Measurements from ENCODE around the gene DNM2. TPM values are rescaled to one million over a fixed set of nuclear protein-coding genes. Genes with fewer than 3 reads are reported as not detected.
"Not testable (repeated sequence)": the region's sequence is repeated elsewhere in the genome, so short reads cannot be mapped to it uniquely, and the experiment has no call there.

DNM2 gene
- total RNA-seq, 1 donor, result 174 TPM

DNA sequence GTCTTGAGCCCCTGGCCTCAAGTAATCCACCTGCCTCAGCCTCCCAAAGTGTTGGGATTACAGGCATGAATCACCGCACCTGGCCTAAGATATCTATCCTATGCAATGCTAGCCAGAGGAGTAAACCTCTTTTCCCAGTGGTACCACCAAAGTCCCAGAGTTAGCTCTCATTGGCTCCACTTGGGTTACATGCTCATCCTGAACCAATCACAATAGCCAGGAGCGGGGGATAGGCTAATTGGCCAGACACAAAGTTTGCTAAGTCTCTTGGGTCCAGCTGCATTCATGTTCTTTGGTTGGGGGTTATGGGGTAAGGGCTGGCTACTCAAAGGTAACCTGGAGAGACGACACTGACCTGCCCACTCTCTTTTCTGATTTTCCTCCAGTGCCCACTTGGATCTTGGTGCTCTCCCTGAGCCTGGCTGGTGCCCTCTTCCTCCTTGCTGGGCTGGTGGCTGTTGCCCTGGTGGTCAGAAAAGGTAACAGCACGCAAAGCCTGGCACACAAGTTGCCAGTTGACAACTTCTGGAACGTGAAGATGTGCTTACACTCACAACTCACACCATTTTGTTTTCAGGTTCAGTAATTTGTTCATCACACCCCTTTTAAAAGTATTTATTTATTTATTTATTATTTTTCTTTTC lies 138.1 kb downstream of the DNM2 start:
- peak in 2 of 3 donors; percentile 36 to 46 for DNase-seq (ENCODE audit: low read depth in 2 of 3, low spot score in 2 of 3)

DNA sequence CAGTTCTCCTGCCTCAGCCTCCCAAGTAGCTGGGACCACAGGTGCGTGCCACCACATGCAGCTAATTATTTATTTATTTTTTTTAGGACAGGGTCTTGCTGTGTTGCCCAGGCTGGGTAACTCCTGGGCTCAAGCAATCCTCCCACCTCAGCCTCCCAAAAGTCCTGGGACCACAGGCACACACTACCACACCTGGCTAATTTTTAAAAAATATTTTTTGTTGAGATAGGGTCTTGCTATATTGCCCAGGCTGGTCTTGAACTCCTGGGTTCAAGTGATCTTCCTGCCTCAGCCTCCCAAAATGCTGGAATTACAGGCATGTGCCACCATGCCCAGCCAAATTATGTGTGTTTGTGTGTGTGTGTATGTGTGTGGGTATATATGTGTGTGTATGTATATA lies 139.0 kb downstream of the DNM2 start:
- not testable (repeated sequence) for DNase-seq (ENCODE audit: low read depth in 2 of 3, low spot score in 2 of 3)

DNA sequence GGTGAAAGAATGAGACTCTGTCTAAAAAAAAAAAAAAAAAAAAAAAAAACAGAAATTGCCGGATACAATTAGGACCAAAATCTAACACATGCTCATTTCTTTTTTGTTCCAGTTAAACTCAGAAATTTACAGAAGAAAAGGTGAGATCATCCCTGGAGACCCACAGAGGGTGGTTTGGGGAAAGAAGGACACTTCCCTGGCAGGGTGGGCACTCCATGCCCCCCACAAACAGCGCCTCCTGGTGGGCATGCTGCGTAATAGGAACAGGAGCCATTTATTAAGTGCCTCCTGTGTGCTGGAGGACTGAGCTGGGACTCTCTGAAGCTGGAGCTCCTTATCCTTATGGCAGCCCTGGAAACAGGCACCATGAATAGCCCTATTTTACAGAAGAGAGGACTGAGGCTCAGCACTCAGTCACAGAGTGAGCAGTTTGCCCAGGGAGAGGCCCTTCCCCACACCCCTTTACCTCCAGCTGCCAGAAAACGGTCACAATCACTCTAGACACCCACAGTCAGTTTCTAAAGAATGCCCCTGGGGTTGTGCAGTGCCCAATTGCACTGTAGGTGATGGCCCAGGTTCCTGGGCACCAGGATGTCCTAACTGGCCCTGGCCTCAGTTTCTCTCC lies 140.4 kb downstream of the DNM2 start:
- DNase-seq (ENCODE audit: low read depth in 2 of 3, low spot score in 2 of 3), result peak in 2 of 3 donors; percentile 32 to 55

DNA sequence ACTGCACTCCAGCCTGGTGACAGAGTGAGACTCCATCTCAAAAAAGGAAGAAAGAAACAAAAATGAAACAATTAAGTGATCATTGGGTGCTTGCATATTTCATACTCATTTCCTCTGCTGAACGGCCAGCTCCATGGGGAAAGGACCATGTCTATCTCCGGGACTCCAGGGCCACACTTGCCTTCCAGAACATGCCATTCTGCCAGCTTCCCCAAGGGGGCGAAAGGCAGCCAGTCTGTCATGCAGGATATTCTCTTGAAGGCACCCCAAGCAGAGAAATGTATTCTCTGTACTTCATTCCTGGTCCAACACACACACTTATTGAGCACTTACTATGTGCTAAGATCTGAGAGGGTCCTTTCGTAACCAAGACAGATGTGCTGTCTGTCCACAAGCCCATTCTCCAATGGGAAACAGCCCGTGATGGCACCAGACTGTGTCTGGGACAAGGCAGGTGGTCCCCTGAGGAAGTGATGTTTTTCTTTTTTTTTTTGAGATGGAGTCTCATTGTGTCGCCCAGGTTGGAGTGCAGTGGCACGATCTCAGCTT lies 143.3 kb downstream of the DNM2 start:
- peak in 1 of 3 donors; percentile 40 for DNase-seq (ENCODE audit: low read depth in 2 of 3, low spot score in 2 of 3)

DNA sequence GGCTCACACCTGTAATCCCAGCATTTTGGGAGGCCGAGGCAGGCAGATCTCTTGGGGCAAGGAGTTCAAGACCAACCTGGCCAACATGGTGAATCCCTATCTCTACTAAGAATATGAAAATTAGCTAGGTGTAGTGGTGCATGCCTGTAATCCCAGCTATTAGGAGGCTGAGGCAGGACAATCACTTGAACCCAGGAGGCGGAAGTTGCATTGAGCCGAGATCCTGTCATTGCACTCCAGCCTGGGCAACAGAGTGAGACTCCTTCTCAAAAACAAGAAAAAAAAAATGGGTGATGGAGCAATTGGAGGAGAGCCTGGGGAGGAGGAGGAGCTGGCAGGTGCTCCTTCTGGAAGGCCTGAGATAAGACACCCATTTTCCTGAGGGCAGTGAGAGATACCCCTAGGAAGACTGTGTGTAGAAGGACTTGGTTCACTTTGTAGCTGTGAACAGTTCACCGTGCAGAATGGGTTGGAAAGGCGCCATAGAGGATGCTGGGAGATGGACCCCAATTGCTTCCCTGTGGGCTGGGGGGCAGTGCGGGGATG lies 144.8 kb downstream of the DNM2 start:
- DNase-seq (ENCODE audit: low read depth in 2 of 3, low spot score in 2 of 3), result no peak

DNA sequence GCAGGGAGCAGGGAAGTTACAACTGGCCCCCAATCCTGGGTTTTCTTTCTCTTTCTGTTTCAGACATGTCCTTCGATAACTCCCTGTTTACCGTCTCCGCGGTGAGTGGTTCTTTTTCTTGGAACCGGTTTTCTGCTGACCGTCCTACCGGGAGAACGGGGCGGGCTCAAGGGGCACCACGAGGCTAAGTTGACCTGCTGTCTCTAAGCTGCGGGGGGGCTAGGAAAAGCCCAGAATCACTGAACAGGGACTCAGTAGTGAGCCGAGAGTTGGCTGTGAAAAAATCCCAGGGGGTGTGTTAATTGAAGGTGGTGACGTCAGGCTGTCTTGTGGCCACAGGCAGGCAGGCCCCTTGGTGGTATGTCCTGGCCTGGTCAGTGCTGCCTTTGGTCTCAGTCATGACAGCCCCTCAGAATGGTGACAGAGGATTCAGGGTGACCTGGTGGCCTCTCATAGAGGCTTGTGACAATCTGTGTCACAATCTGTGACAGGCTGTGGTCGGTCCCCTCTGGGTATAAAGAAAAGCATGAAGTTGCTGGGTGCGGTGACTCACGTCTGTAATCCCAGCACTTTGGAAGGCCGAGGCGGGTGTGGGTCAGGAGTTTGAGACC lies 145.3 kb downstream of the DNM2 start:
- DNase-seq (ENCODE audit: low read depth in 2 of 3, low spot score in 2 of 3), result no peak

DNA sequence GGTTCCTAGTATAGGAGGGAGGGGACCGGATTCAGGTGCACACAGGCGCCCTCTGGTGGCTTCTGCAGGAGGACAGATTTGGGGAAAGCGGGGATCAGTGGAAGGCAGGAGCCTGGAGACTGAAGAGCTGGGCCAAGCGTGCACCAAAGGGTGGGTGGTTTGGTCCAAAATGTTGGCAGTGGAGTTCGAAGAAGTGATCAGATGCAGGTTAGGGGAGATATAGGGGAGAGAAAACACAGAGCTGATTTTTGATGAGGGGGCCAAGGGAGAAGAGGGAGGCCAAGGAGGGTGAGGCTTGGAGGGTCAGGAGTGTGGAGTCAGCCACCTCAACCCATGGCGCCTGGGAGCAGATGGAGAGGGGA lies 146.6 kb downstream of the DNM2 start:
- peak; percentile 59 to 73 (median 65) for DNase-seq (ENCODE audit: low read depth in 2 of 3, low spot score in 2 of 3)

DNA sequence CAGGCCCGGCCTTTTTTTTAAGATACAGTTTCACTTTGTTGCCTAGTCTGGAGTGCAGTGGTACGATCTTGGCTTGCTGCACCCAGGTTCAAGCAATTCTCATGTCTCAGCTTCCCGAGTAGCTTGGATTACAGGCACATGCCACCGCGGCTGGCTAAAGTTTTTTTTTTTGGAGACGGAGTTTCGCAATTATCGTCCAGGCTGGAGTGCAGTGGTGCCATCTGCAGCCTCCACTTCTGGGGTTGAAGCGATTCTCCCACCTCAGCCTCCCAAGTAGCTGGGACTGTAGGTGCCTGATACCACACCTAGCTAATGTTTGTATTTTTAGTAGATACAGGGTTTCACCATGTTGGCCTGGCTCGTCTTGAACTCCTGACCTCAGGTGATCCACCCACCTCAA lies 148.6 kb downstream of the DNM2 start:
- no peak for DNase-seq (ENCODE audit: low read depth in 2 of 3, low spot score in 2 of 3)

DNA sequence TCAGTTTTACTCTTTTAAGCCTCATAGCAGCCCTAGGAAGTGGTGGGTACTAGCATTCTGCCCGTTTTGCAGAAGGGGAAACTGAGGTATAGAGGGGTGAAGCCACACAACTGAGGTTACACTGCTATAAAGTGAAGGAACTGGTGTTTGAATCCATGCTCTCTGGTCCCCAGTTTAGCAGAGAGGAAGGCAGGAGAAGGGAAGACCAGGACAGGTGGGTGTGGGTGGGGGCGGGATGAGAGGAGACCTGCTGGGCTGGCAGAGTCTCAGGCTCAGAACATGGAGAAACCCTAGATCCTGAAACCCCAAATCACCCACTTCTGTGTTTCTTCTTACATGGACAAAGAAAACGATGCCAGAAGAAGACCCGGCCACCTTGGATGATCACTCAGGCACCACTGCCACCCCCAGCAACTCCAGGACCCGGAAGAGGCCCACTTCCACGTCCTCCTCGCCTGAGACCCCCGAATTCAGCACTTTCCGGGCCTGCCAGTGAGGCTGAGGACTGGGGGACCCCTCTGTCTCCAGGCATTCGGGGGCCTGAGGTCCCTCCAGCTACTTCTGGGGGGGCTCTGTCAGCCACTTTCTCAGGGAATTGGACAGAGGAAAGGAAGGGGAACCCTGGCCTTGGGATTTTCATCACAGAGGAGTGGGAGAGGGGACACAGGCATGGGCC lies 151.1 kb downstream of the DNM2 start:
- no peak for DNase-seq (ENCODE audit: low read depth in 2 of 3, low spot score in 2 of 3)

DNA sequence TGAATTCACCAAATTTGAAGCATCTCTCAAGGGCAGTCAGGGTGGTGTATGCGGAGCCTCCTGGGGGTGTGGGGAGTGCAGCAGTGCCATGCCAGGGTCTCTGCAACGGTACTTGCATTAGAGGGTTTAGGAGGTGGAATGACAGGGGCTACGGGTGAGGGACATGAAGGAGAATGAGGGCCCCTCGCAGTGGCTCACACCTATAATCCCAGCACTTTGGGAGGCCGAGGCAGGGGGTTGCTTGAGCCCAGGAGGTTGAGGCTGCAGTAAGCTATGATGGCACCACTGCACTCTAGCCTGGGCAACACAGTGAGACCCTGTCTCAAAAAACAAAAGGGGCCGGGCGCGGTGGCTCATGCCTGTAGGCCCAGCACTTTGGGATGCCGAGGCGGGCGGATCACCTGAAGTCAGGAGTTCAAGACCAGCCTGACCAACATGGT lies 152.0 kb downstream of the DNM2 start:
- DNase-seq (ENCODE audit: low read depth in 2 of 3, low spot score in 2 of 3), result not testable (repeated sequence)

DNA sequence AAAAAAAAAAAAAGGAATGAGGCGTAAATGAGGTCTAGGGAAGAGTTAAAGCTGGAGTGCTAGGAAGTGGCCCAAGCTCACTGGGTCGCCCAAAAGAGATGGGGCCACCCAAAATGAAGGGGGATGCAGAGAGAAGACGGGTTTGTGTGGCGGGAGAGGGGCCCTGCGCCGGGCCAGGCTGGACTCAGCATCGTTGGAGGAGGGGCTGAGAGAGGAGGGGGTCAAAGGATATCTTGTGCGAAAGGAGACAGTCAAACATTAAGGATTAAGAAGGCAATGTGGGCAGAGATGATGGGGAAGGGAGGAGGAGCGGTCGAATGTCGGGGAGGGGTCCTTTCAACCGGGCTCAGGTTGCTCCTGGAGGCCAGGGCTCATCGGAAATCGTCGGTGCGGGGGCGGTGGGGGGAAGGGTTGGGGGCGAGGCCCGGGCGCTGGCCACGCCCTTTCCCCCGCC lies 152.6 kb downstream of the DNM2 start:
- DNase-seq (ENCODE audit: low read depth in 2 of 3, low spot score in 2 of 3), result no peak

DNA sequence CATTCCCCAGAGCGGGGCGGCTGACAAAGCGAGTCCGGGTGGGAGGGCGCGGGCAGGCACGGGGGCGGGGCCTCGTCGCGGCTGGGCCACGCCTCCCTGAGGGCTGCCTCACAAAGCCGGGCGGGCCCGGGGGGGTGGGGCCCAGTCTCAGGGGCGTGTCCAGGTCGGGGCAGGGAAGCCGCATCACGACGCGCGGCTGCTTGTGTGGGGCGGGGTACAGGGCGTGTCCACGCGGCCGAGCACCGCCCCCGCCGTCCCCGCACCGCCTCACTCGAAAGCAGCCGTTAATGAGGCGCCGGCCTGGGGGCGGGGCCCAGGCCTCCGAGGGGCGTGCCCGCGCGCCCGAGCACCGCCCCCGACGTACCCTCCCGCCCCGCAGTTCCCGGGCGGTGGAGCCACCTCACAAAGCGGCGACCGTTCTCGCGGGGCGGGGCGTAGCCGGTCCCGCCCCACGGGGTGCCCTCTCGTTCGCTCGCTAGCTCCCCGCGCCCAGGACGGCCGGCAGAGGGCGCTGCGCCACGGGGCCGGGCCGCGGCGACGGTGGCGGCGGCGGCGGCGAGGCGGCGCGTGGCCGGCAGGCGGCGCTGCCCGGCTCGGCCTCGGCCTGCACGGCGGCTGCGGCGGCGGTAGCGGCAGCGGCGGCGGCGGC lies 153.2 kb downstream of the DNM2 start, which contains the start of gene CARM1:
Gene CARM1 (plus strand): TSS at position 599 of the 649 bp plus-strand sequence. CDS start 150 bp downstream, outside the sequence.
- peak; percentile 98 for DNase-seq (ENCODE audit: low read depth in 2 of 3, low spot score in 2 of 3)

DNA sequence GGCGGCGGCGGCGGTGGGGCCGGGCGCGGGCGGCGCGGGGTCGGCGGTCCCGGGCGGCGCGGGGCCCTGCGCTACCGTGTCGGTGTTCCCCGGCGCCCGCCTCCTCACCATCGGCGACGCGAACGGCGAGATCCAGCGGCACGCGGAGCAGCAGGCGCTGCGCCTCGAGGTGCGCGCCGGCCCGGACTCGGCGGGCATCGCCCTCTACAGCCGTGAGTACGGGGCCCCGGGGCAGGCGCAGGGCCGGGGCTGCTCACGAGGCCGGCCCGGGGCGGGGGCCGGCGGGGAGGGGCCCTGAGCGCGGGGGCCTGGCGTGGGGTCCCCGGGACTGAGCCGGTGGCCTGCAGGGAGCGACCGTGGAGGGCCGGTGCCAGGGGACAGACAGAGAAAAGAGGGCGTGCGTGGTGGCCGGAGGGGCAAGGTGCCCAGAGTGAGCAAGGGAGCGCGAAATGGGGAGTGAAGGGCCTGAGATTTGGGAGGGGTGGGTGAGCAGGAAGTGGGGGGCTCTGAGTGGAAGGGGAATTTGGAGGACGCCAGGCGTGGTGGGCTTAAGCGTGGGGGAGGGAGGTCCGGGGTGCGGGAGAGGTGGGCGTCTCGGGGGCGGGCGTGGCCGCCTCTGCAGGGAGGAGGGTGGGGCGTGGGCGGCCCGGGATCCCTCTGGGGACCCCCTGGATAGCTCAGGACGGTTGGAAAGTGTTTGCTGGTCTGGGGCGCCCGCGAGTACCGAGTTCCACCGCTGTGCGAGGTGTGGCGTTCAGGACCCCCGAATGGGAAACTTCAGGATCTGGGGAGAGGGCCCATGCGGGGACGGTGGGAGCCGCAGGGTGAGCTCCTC lies 154.0 kb downstream of the DNM2 start:
- DNase-seq (ENCODE audit: low read depth in 2 of 3, low spot score in 2 of 3), result peak in 1 of 3 donors; percentile 32

DNA sequence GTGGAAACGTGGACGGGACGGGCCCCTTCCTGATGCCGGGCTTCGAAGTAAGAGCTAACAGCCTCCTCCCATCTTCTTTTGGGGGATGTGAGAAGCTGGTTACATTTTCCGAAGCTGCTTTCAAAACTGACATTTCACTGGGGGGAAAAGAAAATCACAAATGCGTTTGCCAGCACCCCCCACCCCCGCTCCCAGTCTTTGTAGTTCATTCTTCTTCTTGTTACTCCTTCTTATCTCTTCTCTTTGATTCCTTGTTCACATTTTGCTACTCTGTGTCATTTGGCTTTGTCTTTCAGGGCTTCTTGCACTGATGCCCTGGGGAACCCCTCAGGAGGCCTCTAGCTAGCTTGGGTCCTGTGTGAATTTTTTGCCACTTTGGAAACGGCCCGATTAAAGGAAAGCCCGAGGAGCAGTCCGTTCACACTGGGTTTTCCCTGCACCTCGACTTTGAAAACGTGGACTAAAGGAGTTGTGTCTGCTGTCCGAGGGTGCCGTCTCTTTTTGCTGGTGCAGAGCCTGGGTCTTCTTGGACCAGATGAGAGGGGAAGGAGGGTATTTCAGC lies 154.7 kb downstream of the DNM2 start:
- DNase-seq (ENCODE audit: low read depth in 2 of 3, low spot score in 2 of 3), result no peak

DNA sequence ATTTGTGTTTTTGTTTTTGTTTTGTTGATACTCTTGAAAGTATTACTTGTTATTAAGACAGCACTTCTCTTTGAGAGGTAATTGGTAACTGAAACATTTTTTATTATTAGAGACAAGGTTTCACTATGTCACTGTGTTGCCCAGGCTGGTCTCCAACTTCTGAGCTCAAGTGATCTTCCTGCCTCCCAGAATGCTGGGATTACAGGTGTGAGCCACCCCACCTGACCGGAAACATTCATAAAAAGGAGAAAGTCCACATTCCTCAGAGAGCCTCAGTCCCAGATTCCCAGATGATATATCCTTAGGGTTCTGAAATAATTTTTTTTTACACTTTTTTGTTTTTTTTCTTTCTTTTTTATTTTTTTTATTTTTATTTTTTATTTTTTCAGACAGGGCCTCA lies 156.1 kb downstream of the DNM2 start:
- no peak for DNase-seq (ENCODE audit: low read depth in 2 of 3, low spot score in 2 of 3)

DNA sequence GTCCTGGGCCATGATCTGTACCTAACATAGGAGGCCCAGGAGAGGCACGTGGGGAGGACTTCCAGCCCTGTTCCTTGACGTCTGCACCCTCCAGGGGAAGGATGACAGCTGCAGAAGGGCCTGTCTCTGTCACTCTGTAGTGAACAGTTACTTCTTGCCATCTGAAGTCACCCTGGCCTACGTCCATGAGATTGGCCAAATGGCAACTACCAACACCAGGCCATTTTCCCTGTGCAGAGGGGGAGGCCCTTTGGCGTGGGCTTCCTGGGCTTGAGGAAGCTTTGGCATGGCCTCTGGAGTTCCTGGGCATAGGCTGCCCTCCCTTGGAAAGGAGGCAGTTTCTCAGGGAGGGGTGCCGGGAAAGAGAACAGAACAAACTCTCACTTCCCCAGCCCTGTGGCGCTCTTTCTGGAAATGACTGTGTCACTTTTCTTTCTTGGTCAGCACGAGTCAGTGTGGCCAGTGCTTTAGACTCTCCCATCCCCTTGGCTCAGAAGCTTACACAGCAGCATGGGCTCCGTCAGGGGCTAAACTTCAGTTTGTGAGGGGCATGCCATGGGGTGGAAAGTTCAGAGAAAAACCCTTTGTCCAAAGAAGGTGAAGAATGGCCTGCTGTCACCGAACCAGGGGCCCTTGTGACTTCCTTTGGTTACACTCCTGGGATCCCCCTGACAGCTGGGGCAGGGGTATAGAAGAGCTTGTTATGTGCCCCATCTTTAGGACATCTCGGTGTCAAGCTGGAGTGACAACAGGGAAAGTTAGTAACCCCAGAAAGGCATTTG lies 158.8 kb downstream of the DNM2 start:
- DNase-seq (ENCODE audit: low read depth in 2 of 3, low spot score in 2 of 3), result no peak

DNA sequence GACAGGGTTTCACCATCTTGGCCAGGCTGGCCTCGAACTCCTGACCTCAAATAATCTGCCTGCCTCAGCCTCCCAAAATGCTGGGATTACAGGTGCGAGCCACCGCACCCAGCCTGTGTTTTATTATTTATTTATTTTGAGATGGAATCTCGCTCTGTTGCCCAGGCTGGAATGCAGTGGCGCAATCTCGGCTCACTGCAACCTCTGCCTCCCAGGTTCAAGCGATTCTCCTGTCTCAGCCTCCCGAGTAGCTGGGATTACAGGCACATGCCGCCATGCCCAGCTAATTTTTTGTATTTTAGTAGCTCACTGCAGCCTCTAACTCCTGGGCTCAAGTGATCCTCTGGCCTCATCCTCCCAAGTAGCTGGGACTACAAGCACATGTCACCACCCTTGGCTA lies 159.7 kb downstream of the DNM2 start:
- not testable (repeated sequence) for DNase-seq (ENCODE audit: low read depth in 2 of 3, low spot score in 2 of 3)

DNA sequence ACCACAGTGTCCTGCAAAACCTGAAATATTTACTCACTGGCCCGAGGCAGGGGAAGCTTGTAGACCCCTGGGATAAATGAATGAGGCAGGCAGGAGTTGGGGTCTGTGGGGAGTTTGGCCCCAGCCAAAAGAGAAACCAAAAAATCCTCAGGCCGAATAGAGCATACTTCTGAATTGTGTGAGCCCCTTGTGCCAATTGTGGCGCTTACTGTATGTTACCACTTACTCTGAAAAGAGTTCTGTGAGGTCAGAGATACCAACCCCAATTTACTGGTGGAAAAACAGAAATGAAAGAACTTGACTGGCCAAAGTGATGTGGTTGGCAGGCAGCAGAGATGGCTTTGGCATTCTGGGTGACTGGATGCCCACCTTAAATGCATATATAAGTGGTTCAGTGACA lies 160.4 kb downstream of the DNM2 start:
- no peak for DNase-seq (ENCODE audit: low read depth in 2 of 3, low spot score in 2 of 3)
